Activated T-cell treated with anti-CD3 and anti-CD28 coated beads, Interleukin-2, amount 50 U/mL, for 24 hours (primary cell): ENCODE measurements around the gene RAI1.

Experiments
- DNase-seq: peaks from one replicate; pipeline ENCODE4 v3.0.0-alpha.2; 2020
- H3K27ac Mint-ChIP-seq: 2 replicates; pipeline ENCODE4 v1.8.0; 2020; ENCODE audit warnings: mild to moderate bottlenecking, mixed read lengths
- H3K27me3 Mint-ChIP-seq: 2 replicates; pipeline ENCODE4 v1.8.0; 2020; ENCODE audit warnings: mixed read lengths
- H3K36me3 Mint-ChIP-seq: 2 replicates; pipeline ENCODE4 v1.8.0; 2020; ENCODE audit warnings: low read depth, mixed read lengths
- H3K4me1 Mint-ChIP-seq: 2 replicates; pipeline ENCODE4 v1.8.0; 2020; ENCODE audit warnings: low read depth, mixed read lengths
- H3K4me3 Mint-ChIP-seq: 2 replicates; pipeline ENCODE4 v1.8.0; 2020; ENCODE audit warnings: mild to moderate bottlenecking, moderate library complexity, mixed read lengths
- H3K9me3 Mint-ChIP-seq: 2 replicates; pipeline ENCODE4 v1.8.0; 2020; ENCODE audit warnings: mixed read lengths

Gene RAI1

DNA sequence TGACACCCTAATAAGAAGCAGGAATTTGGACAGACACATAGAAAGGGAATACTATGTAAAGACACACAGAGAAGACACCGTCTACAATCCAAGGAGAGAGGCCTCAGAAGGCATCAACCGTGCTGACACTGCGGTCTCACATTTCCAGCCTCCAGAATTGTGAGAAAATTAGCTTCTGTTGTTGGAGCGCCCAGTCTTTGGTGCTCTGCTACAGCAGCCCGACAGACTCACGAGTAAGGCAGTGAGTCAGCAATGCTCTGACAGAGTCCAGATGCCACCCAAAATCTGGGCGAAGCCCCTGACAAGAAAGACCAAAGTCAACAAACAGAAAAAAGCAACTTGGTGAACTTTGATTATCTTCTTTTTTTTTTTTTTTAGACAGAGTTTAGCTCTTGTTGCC lies 32.5 kb upstream of the RAI1 start:
- Mint-ChIP-seq H3K27ac (no peak overlapping the region), H3K9me3 (peaks cover 6% of the 10 kb centered on the region), H3K4me1 (no peaks in the 10 kb centered on the region), H3K27me3 (peaks cover 7% of the 10 kb centered on the region), H3K4me3 (no peak overlapping the region), H3K36me3 (no peaks in the 10 kb centered on the region)
- no peak for DNase-seq

DNA sequence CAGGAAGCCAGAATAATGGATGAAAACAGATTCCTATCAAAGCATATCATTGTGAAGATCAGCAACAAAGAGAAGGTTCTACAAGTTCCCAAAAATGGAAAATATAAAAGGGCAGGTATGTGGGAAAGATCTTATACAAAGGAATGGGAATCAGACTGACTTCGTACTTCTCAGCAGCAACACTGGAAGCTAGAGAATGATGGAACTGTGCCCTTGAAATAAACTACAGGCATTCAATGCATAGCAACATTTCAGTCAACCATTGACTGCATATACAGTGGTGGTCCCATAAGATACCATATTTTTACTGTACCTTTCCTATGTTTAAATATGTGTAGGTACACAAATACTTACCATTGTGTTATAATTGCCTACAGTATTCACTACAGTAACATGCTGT lies 30.3 kb upstream of the RAI1 start:
- Mint-ChIP-seq H3K36me3 (no peaks in the 10 kb centered on the region), H3K4me1 (no peaks in the 10 kb centered on the region), H3K9me3 (peaks cover 5% of the 10 kb centered on the region), H3K4me3 (no peak overlapping the region), H3K27ac (no peak overlapping the region), H3K27me3 (peaks cover 3% of the 10 kb centered on the region)
- DNase-seq, result no peak

DNA sequence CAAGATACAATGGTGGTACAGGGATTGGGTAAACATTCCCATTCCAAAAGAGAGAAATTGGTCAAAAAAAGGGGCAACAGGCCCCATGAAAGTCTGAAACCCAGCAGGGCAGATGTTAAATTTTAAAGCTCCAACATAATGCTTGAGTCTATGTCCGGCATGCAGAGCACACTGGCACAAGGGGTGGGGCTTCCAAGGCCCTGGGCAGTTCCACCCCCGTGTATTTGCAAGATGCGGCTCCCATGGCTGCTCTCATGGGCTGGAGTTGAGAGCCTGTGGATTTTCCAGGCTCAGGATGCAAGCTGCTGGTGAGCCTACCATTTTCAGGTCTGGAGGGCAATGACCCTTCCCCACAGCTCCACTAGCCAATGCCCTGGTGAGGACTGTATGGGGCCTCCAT lies 27.9 kb upstream of the RAI1 start:
- DNase-seq, result no peak
- Mint-ChIP-seq H3K27me3 (no peaks in the 10 kb centered on the region), H3K4me1 (no peaks in the 10 kb centered on the region), H3K36me3 (no peaks in the 10 kb centered on the region), H3K9me3 (peaks cover 5% of the 10 kb centered on the region), H3K27ac (no peak overlapping the region), H3K4me3 (no peak overlapping the region)

DNA sequence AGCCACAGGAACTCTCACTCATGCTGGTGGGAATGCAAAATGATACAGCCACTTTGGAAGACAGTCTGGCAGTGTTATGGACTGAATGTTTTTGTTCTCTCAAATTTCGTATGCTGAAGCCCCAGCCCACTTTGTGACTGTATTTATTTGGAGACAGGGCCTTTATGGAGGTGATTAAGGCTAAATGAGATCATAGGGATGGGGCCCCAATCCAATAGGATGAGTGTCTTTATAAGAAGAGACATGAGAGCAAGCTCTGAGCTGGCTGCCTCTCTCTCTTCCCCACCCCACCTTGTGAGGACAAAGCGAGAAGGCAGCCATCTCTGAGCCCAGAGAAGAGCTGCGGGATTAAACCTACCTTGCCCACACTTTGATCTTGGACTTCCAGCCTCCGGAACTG lies 21.9 kb upstream of the RAI1 start:
- Mint-ChIP-seq H3K27ac (no peak overlapping the region), H3K9me3 (peaks cover 10% of the 10 kb centered on the region), H3K4me3 (no peak overlapping the region), H3K36me3 (no peaks in the 10 kb centered on the region), H3K27me3 (no peaks in the 10 kb centered on the region), H3K4me1 (peaks cover 20% of the 10 kb centered on the region)
- no peak for DNase-seq

DNA sequence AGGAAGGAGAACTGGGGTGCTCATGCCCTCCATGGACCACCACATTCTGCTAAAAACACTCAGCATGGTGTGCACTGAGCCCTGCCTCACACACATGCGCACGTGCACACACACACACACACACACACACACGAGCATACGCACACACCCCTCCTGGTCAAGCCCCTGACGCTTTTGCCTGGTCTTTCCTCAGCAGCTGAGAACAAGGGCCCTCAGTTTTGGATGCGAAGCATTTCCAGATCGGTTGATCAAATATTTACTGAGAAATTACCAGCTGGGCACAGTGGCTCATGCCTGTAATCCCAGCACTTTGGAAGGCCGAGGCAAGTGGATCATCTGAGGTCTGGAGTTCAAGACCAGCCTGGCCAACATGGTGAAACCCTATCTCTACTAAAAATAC lies 20.1 kb upstream of the RAI1 start:
- no peaks in the 10 kb centered on the region for H3K27me3 Mint-ChIP-seq

DNA sequence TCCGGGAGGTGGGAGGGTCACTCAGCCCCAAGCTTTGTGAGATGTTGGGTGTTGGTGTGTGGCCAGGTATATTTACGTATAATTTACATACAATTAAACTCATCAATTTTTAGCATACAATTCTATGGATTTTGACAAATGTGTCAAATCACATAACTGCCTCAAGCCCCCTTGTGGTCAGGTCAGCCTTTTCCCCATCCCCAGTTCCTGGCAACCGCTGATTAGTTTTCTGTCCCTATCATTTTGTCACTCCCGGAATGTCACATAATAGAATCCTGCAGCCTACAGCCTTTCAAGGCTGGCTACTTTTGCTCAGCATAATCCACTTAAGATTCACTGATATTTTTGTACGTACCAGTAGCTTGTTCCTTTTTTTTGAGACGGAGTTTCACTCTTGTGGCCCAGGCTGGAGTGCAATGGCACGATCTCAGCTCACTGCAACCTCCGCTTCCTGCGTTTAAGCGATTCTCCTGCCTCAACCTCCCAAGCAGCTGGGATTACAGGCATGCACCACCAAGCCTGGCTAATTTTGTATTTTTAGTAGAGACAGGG lies 19.3 kb upstream of the RAI1 start:
- no peak for DNase-seq
- Mint-ChIP-seq H3K36me3 (no peaks in the 10 kb centered on the region), H3K4me1 (peaks cover 20% of the 10 kb centered on the region), H3K9me3 (peaks cover 10% of the 10 kb centered on the region), H3K27me3 (no peaks in the 10 kb centered on the region), H3K27ac (no peak overlapping the region), H3K4me3 (no peak overlapping the region)

More for the DNA sequence above, 20.1 kb upstream of the RAI1 start:
- no peak overlapping the region for H3K4me3 Mint-ChIP-seq
- H3K27ac Mint-ChIP-seq, result no peak overlapping the region
- DNase-seq, result no peak
- no peaks in the 10 kb centered on the region for H3K36me3 Mint-ChIP-seq
- H3K4me1 Mint-ChIP-seq, result peaks cover 20% of the 10 kb centered on the region
- peaks cover 10% of the 10 kb centered on the region for H3K9me3 Mint-ChIP-seq

DNA sequence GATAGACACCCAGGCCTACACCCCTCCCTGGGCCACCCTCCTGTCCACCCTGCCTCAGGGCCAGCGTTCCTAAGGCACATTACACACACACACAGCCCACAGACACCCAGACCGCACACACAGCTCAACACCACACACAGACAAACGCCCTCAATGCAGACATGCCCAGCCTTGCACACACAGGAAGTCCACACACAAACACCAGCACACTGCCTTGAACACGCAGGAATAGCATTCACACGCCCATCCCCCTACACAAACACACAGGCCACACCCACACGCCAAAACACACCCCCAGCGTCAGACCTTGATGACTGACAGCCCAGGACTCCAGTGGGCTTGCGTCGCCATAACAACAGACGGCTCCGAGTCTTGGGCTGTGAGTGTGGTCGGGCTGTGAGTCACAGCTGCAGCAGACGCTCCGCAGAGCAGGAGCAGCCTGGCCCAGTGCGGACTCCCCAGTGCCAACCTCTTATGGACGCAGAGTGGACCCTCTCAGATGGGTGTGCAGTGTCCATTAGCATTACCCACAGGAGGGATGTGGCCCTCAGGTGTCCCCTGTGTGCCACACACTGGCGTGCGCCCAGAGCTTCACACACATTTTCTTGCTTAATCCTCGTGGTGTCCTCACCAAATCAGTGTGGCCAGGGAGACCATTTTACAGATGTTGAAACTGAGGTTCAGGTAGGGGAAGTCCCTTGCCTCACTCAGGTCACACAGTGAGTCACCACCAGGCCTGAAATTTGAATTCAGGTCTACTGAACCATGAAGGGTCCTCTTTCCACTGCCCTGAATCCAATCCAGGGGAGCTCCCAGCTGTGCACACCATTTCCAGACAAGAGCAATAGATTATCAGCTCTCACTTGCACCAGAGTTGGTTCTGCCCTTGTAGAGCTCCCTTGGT lies 17.8 kb upstream of the RAI1 start:
- Mint-ChIP-seq H3K9me3 (peaks cover 10% of the 10 kb centered on the region), H3K27me3 (no peaks in the 10 kb centered on the region), H3K27ac (peak overlapping the region; percentile 55), H3K36me3 (no peaks in the 10 kb centered on the region), H3K4me1 (peaks cover 20% of the 10 kb centered on the region), H3K4me3 (no peak overlapping the region)
- DNase-seq, result peak; percentile 75

DNA sequence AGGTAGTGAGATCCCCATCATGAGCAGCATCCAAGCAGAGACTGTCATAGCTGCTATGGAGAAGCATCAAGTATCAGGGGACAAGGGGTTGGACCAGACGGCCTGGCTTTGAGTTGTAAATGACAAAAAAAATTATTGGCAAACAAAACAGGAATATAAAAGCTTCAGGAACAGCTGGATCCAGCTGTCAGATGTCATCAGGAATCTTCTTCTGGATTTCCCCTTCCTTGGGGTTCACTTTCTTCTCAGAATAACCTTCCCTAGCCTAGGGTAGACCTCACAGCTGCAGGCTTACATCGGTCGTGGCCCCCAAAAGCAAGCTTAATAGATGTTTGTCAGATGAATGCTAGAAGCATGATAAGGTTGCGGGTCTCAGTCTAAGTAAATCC lies 17.2 kb upstream of the RAI1 start:
- Mint-ChIP-seq H3K4me1 (peaks cover 20% of the 10 kb centered on the region), H3K36me3 (no peaks in the 10 kb centered on the region), H3K27me3 (no peaks in the 10 kb centered on the region), H3K9me3 (peaks cover 7% of the 10 kb centered on the region), H3K27ac (no peak overlapping the region), H3K4me3 (no peak overlapping the region)
- no peak for DNase-seq

DNA sequence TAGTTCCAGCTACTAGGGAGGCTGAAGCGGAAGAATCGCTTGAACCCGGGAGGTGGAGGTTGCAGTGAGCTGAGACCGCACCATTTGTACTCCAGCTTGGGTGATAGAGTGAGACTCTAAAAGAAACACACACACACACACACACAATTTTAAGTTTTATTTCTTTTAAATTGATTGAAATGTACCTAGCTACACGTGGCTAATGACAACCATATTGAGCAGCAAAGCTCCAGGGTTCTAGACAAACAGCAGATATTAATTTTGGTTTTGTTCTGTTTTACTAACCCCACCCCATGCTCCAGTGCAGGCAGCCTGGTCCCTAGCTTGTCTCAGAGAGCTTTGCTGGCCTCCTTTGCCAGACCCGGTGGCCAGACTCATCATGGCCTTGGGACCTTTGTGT lies 16.0 kb upstream of the RAI1 start:
- Mint-ChIP-seq H3K27me3 (no peaks in the 10 kb centered on the region), H3K4me1 (peaks cover 20% of the 10 kb centered on the region), H3K27ac (no peak overlapping the region), H3K9me3 (no peaks in the 10 kb centered on the region), H3K4me3 (no peak overlapping the region), H3K36me3 (no peaks in the 10 kb centered on the region)
- no peak for DNase-seq

DNA sequence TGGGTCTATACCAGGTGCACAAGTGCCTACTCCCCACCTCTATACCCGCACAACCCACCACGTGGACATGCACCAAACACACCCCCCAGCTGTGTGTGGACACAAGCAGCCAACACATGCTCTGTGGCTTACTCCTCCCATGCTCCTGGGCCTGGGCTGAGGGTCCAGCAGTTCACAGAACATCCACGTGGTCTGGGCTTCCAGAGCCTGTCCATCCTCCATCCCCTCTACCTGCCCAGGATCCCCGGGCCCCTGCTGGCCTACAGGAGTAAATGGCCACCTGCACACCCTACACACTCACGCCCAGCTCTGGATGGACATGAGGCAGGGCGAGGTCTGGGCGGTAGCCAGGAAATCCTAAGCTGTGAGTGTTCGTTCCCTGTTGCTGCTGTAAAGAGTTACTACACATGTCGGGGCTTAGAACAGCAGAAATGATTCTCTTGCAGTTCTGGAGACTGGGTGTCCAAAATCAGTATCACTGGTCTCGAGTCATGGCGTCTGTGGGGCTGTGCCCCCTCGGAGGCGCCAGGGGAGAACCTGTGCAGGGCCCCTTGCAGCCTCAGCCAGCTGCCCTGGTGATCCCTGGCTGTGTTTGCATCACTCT lies 15.0 kb upstream of the RAI1 start:
- H3K9me3 Mint-ChIP-seq, result no peaks in the 10 kb centered on the region
- no peak overlapping the region for H3K4me3 Mint-ChIP-seq
- H3K4me1 Mint-ChIP-seq, result peaks cover 20% of the 10 kb centered on the region
- H3K27ac Mint-ChIP-seq, result no peak overlapping the region
- no peak for DNase-seq
- no peaks in the 10 kb centered on the region for H3K36me3 Mint-ChIP-seq
- H3K27me3 Mint-ChIP-seq, result no peaks in the 10 kb centered on the region

DNA sequence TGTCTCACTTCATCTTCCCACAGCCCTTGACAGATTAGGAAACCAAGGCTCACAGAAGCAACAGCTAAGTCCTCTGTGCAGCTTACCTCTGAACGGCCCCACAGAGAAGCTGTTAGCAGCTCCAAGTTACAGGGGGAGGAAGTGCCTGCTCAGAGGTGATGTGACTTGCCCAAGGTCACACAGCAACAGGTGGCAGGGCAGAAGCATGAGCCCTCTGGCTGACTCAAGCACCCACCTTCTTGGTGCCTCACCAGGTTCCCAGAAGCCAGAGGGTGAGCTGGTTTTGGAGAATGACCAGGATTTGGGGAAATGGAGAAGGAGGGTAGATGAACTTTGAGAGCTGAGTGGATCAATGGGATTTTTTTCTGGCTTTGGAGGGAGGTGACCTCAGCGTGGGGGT lies 14.0 kb upstream of the RAI1 start:
- H3K4me3 Mint-ChIP-seq, result no peak overlapping the region
- no peak for DNase-seq
- H3K4me1 Mint-ChIP-seq, result peaks cover 21% of the 10 kb centered on the region
- H3K36me3 Mint-ChIP-seq, result no peaks in the 10 kb centered on the region
- H3K9me3 Mint-ChIP-seq, result no peaks in the 10 kb centered on the region
- no peak overlapping the region for H3K27ac Mint-ChIP-seq
- no peaks in the 10 kb centered on the region for H3K27me3 Mint-ChIP-seq

DNA sequence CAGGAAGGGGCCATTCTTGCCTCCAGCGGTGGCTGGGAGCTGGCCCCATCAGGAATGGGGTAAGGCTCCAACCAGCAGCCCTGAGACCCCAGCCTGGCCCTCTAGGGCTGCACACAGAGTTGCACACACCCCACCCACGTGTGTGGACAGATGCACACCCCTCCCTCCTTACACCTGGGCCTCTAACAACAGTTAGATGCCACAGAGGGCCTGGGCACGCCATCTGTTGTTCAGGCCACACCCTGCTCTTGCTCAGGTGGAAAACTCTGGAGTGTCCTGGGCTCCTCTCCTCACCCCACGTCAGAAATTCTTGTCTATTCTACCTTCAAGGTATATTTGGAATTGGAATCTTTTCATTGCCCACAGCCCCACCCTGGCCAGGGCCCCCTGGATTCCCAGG lies 13.3 kb upstream of the RAI1 start:
- no peaks in the 10 kb centered on the region for H3K9me3 Mint-ChIP-seq
- DNase-seq, result no peak
- no peaks in the 10 kb centered on the region for H3K36me3 Mint-ChIP-seq
- peaks cover 22% of the 10 kb centered on the region for H3K4me1 Mint-ChIP-seq
- no peaks in the 10 kb centered on the region for H3K27me3 Mint-ChIP-seq
- H3K4me3 Mint-ChIP-seq, result no peak overlapping the region
- no peak overlapping the region for H3K27ac Mint-ChIP-seq

DNA sequence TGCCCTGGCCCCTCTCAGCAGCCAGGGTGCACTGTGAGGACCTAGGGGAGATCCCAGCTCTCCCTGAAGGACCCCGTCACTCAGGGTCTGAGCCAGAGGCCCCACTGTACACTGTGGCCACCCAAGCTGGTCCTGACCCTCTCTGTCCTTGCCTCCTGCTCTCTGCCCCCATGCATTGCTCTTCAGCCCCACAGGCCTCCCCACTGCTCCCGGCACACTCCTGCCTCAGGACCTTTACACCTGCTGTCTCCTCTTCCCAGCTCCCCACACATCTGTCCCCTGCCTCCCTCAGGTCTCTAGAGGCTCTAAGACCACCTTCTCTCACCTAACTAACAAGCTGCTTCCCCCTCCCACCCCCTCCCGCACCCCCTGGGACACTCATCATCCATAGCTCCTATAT lies 12.9 kb upstream of the RAI1 start:
- H3K4me1 Mint-ChIP-seq, result peaks cover 20% of the 10 kb centered on the region
- H3K4me3 Mint-ChIP-seq, result no peak overlapping the region
- no peaks in the 10 kb centered on the region for H3K9me3 Mint-ChIP-seq
- DNase-seq, result no peak
- H3K27me3 Mint-ChIP-seq, result no peaks in the 10 kb centered on the region
- no peaks in the 10 kb centered on the region for H3K36me3 Mint-ChIP-seq
- no peak overlapping the region for H3K27ac Mint-ChIP-seq

DNA sequence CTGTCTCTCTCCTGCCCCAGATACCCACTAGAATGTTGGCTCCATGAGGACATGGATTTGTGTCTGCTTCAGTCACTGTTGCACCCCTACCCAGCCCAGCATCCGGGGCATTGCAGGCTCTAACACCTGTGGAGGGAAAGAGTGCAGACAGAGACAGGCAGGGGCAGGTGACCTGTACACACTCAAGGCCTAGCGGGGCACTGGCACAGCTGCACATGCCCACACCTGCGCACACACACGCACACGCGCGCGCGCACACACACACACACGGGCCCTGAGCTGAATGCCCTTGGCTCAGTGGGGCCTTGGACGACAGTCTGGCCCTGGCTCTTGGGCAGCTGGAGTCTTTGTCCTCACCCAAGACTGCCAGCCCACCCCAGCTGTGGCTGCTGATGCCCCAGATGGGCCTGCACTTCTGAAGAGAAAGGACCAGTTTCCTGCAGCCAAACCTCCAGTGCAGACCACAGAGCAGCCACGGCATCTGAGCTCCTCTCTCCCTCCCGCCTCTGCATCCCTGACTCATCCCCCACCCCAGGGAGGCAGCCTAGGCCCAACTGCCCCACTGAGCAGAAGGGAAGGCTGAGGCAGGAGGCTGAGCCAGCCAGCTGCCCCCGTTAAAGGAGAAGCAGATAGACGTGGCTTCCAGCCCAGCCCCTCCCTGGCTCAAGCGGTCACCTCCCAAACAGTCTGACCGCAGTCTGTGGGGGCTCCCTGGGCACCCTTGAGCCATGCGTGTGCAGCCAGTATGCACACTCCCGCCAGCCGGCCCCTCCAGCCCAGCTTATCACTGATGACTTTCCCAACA lies 12.3 kb upstream of the RAI1 start:
- Mint-ChIP-seq H3K27ac (no peak overlapping the region), H3K4me1 (peaks cover 14% of the 10 kb centered on the region), H3K36me3 (no peaks in the 10 kb centered on the region), H3K4me3 (no peak overlapping the region), H3K9me3 (no peaks in the 10 kb centered on the region), H3K27me3 (no peaks in the 10 kb centered on the region)
- DNase-seq, result no peak
